GM12878 (cell line): ENCODE measurements around the gene BCAS4. TPM values are rescaled to one million over a fixed set of nuclear protein-coding genes. Genes with fewer than 3 reads are reported as not detected.
A peak's percentile ranks its signal among the peaks of the same experiment; 100 is the strongest.

Experiments used
- ATAC-seq: fragments of 200-7000 bp; cut with Tn5 transposase; 3 replicates; pipeline ENCODE4 v1.9.1; 2020; ENCODE audit warnings: mild to moderate bottlenecking, moderate library complexity
- BruUV-seq: library from RNA; stranded (reverse); fragments of 400-500 nt; replicated peaks from 2 replicates; lab custom pipeline; 2021; lab: Mats Ljungman, UMichigan
- CTCF ChIA-PET: fragments of 300-600 bp; sonication (Branson Sonifier 250); formaldehyde crosslinking; extraction: SDS; loops from one replicate; lab custom pipeline; 2021; ENCODE audit warnings: inconsistent platforms; lab: Yijun Ruan, JAX
- POLR2A ChIA-PET: fragments of 350-600 bp; formaldehyde crosslinking; extraction: SDS; loops from one replicate; lab custom pipeline; 2021; ENCODE audit warnings: inconsistent platforms; lab: Charles Lee
- RAD21 ChIA-PET: fragments of 300-600 bp; sonication (Branson Sonifier 250); formaldehyde crosslinking; loops from one replicate; lab custom pipeline; 2023; ENCODE audit warnings: antibody characterized with exemption; ENCODE audit not compliant: unreplicated experiment; lab: Charles Lee
- SMC1A ChIA-PET: fragments of 300-600 bp; sonication (Branson Sonifier 250); formaldehyde crosslinking; loops from one replicate; lab custom pipeline; 2023; ENCODE audit not compliant: unreplicated experiment, uncharacterized antibody; lab: Charles Lee
- DNase-seq: peaks from one replicate; pipeline ENCODE4 v3.0.0-alpha.2; 2011; ENCODE audit warnings: low read depth, low spot score
- FAIRE-seq: peaks from 3 replicates; lab custom pipeline; 2011; peaks lifted over from hg19 to GRCh38; lab: Jason Lieb, UNC
- H2AFZ ChIP-seq: 2 replicates; pipeline ENCODE4 v1.6.0; 2011; ENCODE audit warnings: low read depth, low read length, control low read depth; ENCODE audit not compliant: control insufficient read depth
- H3K27ac ChIP-seq: 2 replicates; pipeline ENCODE4 v1.5.1; 2011; ENCODE audit warnings: control low read depth; ENCODE audit not compliant: control insufficient read depth, insufficient read depth
- H3K27me3 ChIP-seq, 2 experiments: replicated peaks in 1 of 2; 2 replicates each; pipeline versions ENCODE4 v1.6.0 to v1.6.1; 2011; ENCODE audit warnings: low read length in 1 of 2; ENCODE audit not compliant: control insufficient read depth in 2 of 2, insufficient read depth in 2 of 2
- H3K36me3 ChIP-seq, 2 experiments: 2 replicates each; pipeline ENCODE4 v1.5.1; 2011; ENCODE audit warnings: low read length in 1 of 2; ENCODE audit not compliant: control insufficient read depth in 2 of 2, insufficient read depth in 2 of 2
- H3K4me1 ChIP-seq: 2 replicates; pipeline ENCODE4 v1.6.1; 2011; ENCODE audit warnings: mild to moderate bottlenecking, low read length, moderate library complexity, mixed read lengths; ENCODE audit not compliant: control insufficient read depth, insufficient read depth
- H3K4me2 ChIP-seq: 2 replicates; pipeline ENCODE4 v1.6.0; 2011; ENCODE audit warnings: control low read depth; ENCODE audit not compliant: control insufficient read depth, insufficient read depth
- H3K4me3 ChIP-seq: fragments of 200-600 bp; sonication (generic); 2 replicates; pipeline ENCODE4 v1.5.1; 2016
- H3K79me2 ChIP-seq: 2 replicates; pipeline ENCODE4 v1.6.0; 2011; ENCODE audit warnings: low read length; ENCODE audit not compliant: control insufficient read depth, insufficient read depth
- H3K9ac ChIP-seq: 2 replicates; pipeline ENCODE4 v1.8.0; 2011; ENCODE audit warnings: low read length, control low read depth, mixed read lengths; ENCODE audit not compliant: control insufficient read depth, insufficient read depth
- H3K9me3 ChIP-seq: replicated peaks from 3 replicates; pipeline ENCODE4 v1.5.1; 2011; ENCODE audit warnings: mild to moderate bottlenecking, low read length; ENCODE audit not compliant: control insufficient read depth, insufficient read depth
- H4K20me1 ChIP-seq: 2 replicates; pipeline ENCODE4 v1.6.0; 2011; ENCODE audit not compliant: control insufficient read depth, insufficient read depth
- ATF2 ChIP-seq: IDR thresholded peaks from 2 replicates; pipeline ENCODE4 v1.6.1; 2012; ENCODE audit warnings: low read length, inconsistent platforms
- IRF3 ChIP-seq: fragments of 450-650 bp; IDR thresholded peaks from 2 replicates; pipeline ENCODE4 v1.6.1; 2014; ENCODE audit warnings: mild to moderate bottlenecking
- MTA2 ChIP-seq: fragments of 450-650 bp; IDR thresholded peaks from 2 replicates; pipeline ENCODE4 v1.6.1; 2016; ENCODE audit warnings: low read depth, mild to moderate bottlenecking, moderate library complexity
- NFXL1 ChIP-seq: fragments of 450-650 bp; IDR thresholded peaks from 2 replicates; pipeline ENCODE4 v1.6.1; 2017; ENCODE audit warnings: antibody characterized with exemption, mild to moderate bottlenecking, borderline replicate concordance
- PAX8 ChIP-seq: fragments of 450-650 bp; IDR thresholded peaks from 2 replicates; pipeline ENCODE4 v1.6.1; 2017; ENCODE audit warnings: mild to moderate bottlenecking, moderate library complexity
- POU2F2 ChIP-seq: IDR thresholded peaks from 3 replicates; pipeline ENCODE4 v1.6.1; 2011; ENCODE audit warnings: low read depth, mild to moderate bottlenecking, low read length, borderline replicate concordance
- SMC3 ChIP-seq: IDR thresholded peaks from 2 replicates; pipeline ENCODE4 v1.6.1; 2011; ENCODE audit warnings: low read length, improper control_type of control experiment, borderline replicate concordance
- ZNF687 ChIP-seq: fragments of 450-650 bp; IDR thresholded peaks from 2 replicates; pipeline ENCODE4 v1.6.1; 2017; ENCODE audit warnings: mild to moderate bottlenecking, moderate library complexity
- WGBS: methylation state at CpG from one replicate; pipeline ENCODE4 v1.1.6; 2016; ENCODE audit warnings: low lambda C conversion rate; ENCODE audit not compliant: insufficient replicate concordance, insufficient coverage; ENCODE audit errors: missing lambda C conversion rate; 5-methylcytosine and 5-hydroxymethylcytosine counted together
- in situ Hi-C: fragments of 300-500 bp; cut with MboI; formaldehyde crosslinking; loops from 9 replicates; pipeline ENCODE4 v1.14.3; 2018; ENCODE audit warnings: mixed read lengths
- intact Hi-C: fragments of 100-400 bp; cut with micrococcal nuclease; formaldehyde crosslinking; loops from one replicate; pipeline ENCODE4 v1.14.2; 2022; ENCODE audit not compliant: unreplicated experiment
- polyA plus RNA-seq, 11 experiments: library from polyadenylated mRNA; depleted of rRNA in 4 of 11; unstranded in 6 of 11; stranded (reverse) in 5 of 11; fragments of >200 nt; fragmentation: Nextera tagmentation in 4 of 11; fragmentation: Illumina TruSeq in 1 of 11; extraction: Ambion mirVana in 4 of 11; extraction: Trizol in 1 of 11; gene quantifications; 1 replicate in 1 of 11; 2 replicates in 10 of 11; pipeline versions ENCODE4 v1.2.1 to v1.2.3, GENCODE V29; 2011 to 2016; ENCODE audit warnings: inconsistent platforms in 2 of 11, missing spikeins in 2 of 11, low read depth in 1 of 11
- total RNA-seq, 4 experiments: library from RNA; depleted of rRNA in 3 of 4; stranded (reverse); fragments of >200 nt in 3 of 4; fragmentation: Illumina TruSeq in 1 of 4; extraction: Trizol in 1 of 4; gene quantifications; 2 replicates each; pipeline versions ENCODE4 v1.2.1 to v1.2.3, GENCODE V29; 2013 to 2021

The BCAS4 gene
- total and polyA plus RNA-seq, 10 of the 15 experiments (the other 5 are each of a cell fraction or from before 2014, with no cell fraction given) = 14.8 to 214 (median 65.3) TPM

- ChIA-PET SMC1A (interaction anchor here (1.0 to 1.6 kb wide), 2 partner anchors 11 to 14 kb away, joined by 4 to 5 read pairs; partner anchors contain the start of gene BCAS4), POLR2A (no interaction called here), CTCF (interaction anchor here (0.5 to 1.0 kb wide), 3 partner anchors 10 to 122 kb away, joined by 3 to 4 read pairs (median 4); partner anchors contain the start of gene BCAS4), RAD21 (interaction anchor here (0.7 kb wide), 1 partner anchor 9 kb away, joined by 3 read pairs; no protein-coding TSS in a partner anchor)
- Histone ChIP-seq H3K4me3 (peak overlapping the region; percentile 49), H3K36me3 (0 out of 4 replicates have a peak, but pooled peaks cover 1 to 2% of the 10 kb centered on the region in 2 experiments), H3K79me2 (peaks cover 72% of the 10 kb centered on the region), H3K9ac (peak overlapping the region; percentile 66), H4K20me1 (no peaks in the 10 kb centered on the region), H3K4me2 (peak overlapping the region; percentile 98), H2AFZ (peak overlapping the region; percentile 63), H3K27ac (peak overlapping the region; percentile 84), H3K4me1 (peaks cover 31% of the 10 kb centered on the region), H3K9me3 (no peaks in the 10 kb centered on the region), H3K27me3 (no peaks in the 10 kb centered on the region)
- WGBS = 0% methylated on average over 1 of the region's 1 CpG
- intact Hi-C loops (no loop called here), in situ Hi-C loops (loop anchor here (10.0 to 25.0 kb wide), 2 partner anchors 291 to 1382 kb away; partner anchors contain the start of genes PTPN1 and ZFP64)
- TSS peak; percentile 30 for BruUV-seq
- FAIRE-seq (no peak), DNase-seq (no peak), ATAC-seq (peak; percentile 33)
- TF ChIP-seq NFXL1 (peak; percentile 21), ATF2 (0 out of 2 replicates have a peak, but pooled peaks have one; percentile 7), MTA2 (no peak), POU2F2 (peak; percentile 54; the same call in 1 of the 3 replicates), SMC3 (no peak), ZNF687 (0 out of 2 replicates have a peak, but pooled peaks have one; percentile 6), PAX8 (no peak), IRF3 (no peak)
Measured at GRCh38 chr20:50805349-50805684, 10.5 kb downstream of the BCAS4 start.
